Lung (tissue), 16 donors: Measurements from ENCODE around the gene ASRGL1. TPM values are rescaled to one million over a fixed set of nuclear protein-coding genes. Genes with fewer than 3 reads are reported as not detected.

Experiments
- ATAC-seq: fragments of 200-7000 bp; cut with Tn5 transposase; one replicate; pipeline ENCODE4 v1.9.1; 2020; ENCODE audit warnings: moderate number of reproducible peaks; ENCODE audit not compliant: insufficient read depth, low FRiP score
- DNase-seq, 3 donors: peaks; one replicate each; pipeline ENCODE4 v3.0.0-alpha.2; 2013 to 2017
- H3K27ac ChIP-seq, 2 donors: one replicate each; pipeline ENCODE4 v1.5.1; 2013; ENCODE audit warnings: mild to moderate bottlenecking in 2 of 2, moderate library complexity in 2 of 2, control low read depth in 1 of 2, inconsistent platforms in 1 of 2, low read depth in 1 of 2, low read length in 1 of 2
- H3K27me3 ChIP-seq, 3 donors: one replicate each; pipeline ENCODE4 v1.5.1; 2013; ENCODE audit warnings: low read length in 2 of 3; ENCODE audit not compliant: control insufficient read depth in 3 of 3, insufficient read depth in 3 of 3
- H3K36me3 ChIP-seq, 4 donors: one replicate each; pipeline ENCODE4 v1.5.1; 2013; ENCODE audit warnings: low read length in 4 of 4, mild to moderate bottlenecking in 1 of 4, moderate library complexity in 1 of 4; ENCODE audit not compliant: control insufficient read depth in 4 of 4, insufficient read depth in 4 of 4
- H3K4me1 ChIP-seq, 5 donors: one replicate each; pipeline ENCODE4 v1.5.1; 2013; ENCODE audit warnings: low read length in 5 of 5, mild to moderate bottlenecking in 2 of 5, moderate library complexity in 1 of 5; ENCODE audit not compliant: control insufficient read depth in 5 of 5, insufficient read depth in 5 of 5
- H3K4me3 ChIP-seq: one replicate; pipeline ENCODE4 v1.5.1; 2013; ENCODE audit warnings: mild to moderate bottlenecking, control low read depth, moderate library complexity
- H3K9ac ChIP-seq, 2 donors: one replicate each; pipeline ENCODE4 v1.5.1; 2013; ENCODE audit warnings: low read length in 2 of 2, control low read depth in 1 of 2; ENCODE audit not compliant: insufficient read depth in 1 of 2
- H3K9me3 ChIP-seq, 4 donors: one replicate each; pipeline ENCODE4 v1.5.1; 2013; ENCODE audit warnings: low read length in 3 of 4, mild to moderate bottlenecking in 1 of 4, moderate library complexity in 1 of 4; ENCODE audit not compliant: control insufficient read depth in 4 of 4, insufficient read depth in 3 of 4
- CTCF ChIP-seq: IDR thresholded peaks from 2 replicates; pipeline ENCODE4 v1.5.1; 2012; ENCODE audit warnings: mild to moderate bottlenecking; ENCODE audit errors: control extremely low read depth, extremely low read depth
- WGBS, 2 donors: extraction: QIAGEN DNeasy Blood & Tissue Kit; methylation state at CpG; one replicate each; pipeline ENCODE4 v1.1.7; 2013; 5-methylcytosine and 5-hydroxymethylcytosine counted together
- long read RNA-seq, 5 donors: transcript quantifications; one replicate each; lab custom pipeline, GENCODE V29; 2026
- polyA plus RNA-seq, 2 donors: library from polyadenylated mRNA; stranded (reverse); fragments of 200-250 nt; gene quantifications; one replicate each; pipeline ENCODE4 v1.2.1, GENCODE V29; 2013
- total RNA-seq, 2 donors: library from RNA; depleted of rRNA in 1 of 2; stranded (reverse); fragments of >200 nt in 1 of 2; gene quantifications; one replicate each; pipeline ENCODE4 v1.2.1, GENCODE V29; 2014 to 2021
- donor health status: control.
- donor health status: control.
- donor health status: Bipolar disorder and iron deficiency.
- donor health status: healthy.
- donor health status: DM: yes; HTN: yes; CAD: no.

The ASRGL1 gene
- total RNA-seq (10 to 100 TPM in 1 of 2 donors, 1 to 10 TPM in 1; 6.3 to 36.1 TPM), polyA plus RNA-seq (10 to 100 TPM; 21.9 to 34.5 TPM)
- long read RNA-seq, donor 1, partial matches to known transcripts, result 0 of 2 reads
- long read RNA-seq, donor 1, other reads (novel, unspliced or antisense), result 0 of 2 reads
- long read RNA-seq, donor 2, result 0 reads
- long read RNA-seq, donor 3, partial matches to known transcripts, result 0 of 1 reads
- long read RNA-seq, donor 3, other reads (novel, unspliced or antisense), result 0 of 1 reads
- long read RNA-seq, donor 4, partial matches to known transcripts, result 0 of 3 reads
- long read RNA-seq, donor 4, other reads (novel, unspliced or antisense), result 0 of 3 reads
- long read RNA-seq, donor 5, result 0 reads

DNA sequence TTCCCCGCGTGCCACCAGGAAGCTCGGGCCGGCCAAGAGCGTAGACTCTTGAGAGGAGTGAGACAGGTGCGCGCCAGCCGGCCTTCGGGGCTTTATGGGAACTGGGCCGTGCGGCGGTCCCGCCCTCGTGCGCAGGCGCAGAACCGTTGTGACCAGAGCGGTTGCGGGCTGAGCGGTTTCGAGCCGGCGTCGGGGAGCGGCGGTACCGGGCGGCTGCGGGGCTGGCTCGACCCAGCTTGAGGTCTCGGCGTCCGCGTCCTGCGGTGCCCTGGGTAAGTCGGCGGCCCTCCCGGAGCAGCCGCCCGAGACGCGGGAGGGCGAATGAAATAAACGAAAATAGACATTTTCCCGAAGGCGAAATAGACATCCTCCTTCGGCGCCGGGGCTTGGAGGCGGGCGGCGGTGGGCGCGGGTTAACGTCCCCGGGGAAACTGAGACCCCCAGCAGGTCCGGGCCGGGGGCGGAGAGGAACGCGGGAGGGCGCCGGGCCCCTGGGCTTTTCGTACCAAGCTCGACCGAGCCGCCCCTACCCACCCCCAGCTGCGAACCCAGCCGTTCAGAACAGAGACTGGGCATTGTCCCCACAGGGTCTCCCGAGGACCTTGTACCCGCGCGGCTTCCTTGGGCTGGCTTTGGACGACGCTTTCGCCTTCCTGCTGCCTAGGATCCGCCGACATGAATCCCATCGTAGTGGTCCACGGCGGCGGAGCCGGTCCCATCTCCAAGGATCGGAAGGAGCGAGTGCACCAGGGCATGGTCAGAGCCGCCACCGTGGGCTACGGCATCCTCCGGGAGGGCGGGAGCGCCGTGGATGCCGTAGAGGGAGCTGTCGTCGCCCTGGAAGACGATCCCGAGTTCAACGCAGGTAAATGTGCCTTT, at the start of gene ASRGL1:
TSS of gene ASRGL1 (plus strand) at position 146 of the 879 bp plus-strand sequence. CDS start at position 676, 530 bp downstream.
- ATAC-seq (peak; percentile 85), DNase-seq (peak; percentile 56 to 67 (median 62))
- Histone ChIP-seq H3K4me1 (peaks cover 0 to 3% (median 0%) of the 10 kb centered on the region in 5 donors), H3K36me3 (no peaks in the 10 kb centered on the region), H3K27me3 (peaks cover 0 to 77% (median 32%) of the 10 kb centered on the region in 3 donors), H3K9ac (peak within 1 kb of the TSS in 1 of 2 donors; percentile 17), H3K27ac (peak within 1 kb of the TSS in 1 of 2 donors; percentile 23), H3K4me3 (peak within 1 kb of the TSS; percentile 36), H3K9me3 (no peaks in the 10 kb centered on the region)
- no peak for TF ChIP-seq CTCF
- 0 to 1% methylated on average over 93 to 98 of the region's 98 CpGs for WGBS, 2 donors

DNA sequence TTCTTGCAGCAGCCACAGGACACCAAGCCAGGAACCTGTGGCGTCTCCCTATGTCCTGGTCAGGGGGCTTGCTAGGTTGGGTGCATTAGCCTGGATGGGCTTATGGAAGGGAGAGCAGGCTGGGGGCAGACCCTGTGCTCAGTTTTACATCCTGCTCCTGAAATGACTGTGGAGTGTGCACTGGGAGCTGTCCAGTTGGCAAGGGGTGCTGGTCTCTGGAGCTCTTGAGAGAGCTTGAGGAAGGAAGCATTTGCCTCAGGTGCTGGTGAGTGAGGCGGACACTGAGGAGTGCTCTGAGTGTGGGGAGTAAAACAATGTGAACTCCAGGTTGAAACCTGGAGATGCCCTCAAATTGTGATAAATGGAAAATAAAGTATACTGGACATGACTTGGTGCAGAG, 41.7 kb upstream of the ASRGL1 start:
- Histone ChIP-seq H3K9me3 (peaks cover 0 to 2% (median 0%) of the 10 kb centered on the region in 4 donors), H3K9ac (no peak overlapping the region), H3K4me1 (no peaks in the 10 kb centered on the region), H3K27ac (no peak overlapping the region), H3K36me3 (no peaks in the 10 kb centered on the region), H3K4me3 (no peak overlapping the region), H3K27me3 (peaks cover 0 to 7% (median 0%) of the 10 kb centered on the region in 3 donors)
- no peak for TF ChIP-seq CTCF
- DNase-seq (peak; percentile 29 to 63 (median 52)), ATAC-seq (no peak)
- 37 to 65% methylated on average over 2 of the region's 2 CpGs for WGBS, 2 donors

- ATAC-seq (no peak), DNase-seq (no peak)
- H3K36me3 ChIP-seq, result no peaks in the 10 kb centered on the region
- H3K9ac ChIP-seq, result no peak within 1 kb of the TSS
- H3K4me1 ChIP-seq, result no peaks in the 10 kb centered on the region
- no peak for TF ChIP-seq CTCF
- 67 to 72% methylated on average over 7 of the region's 7 CpGs for WGBS, 2 donors
- no peak within 1 kb of the TSS for H3K27ac ChIP-seq
- H3K4me3 ChIP-seq, result no peak within 1 kb of the TSS
- H3K9me3 ChIP-seq, result no peaks in the 10 kb centered on the region
- peaks cover 0 to 12% (median 0%) of the 10 kb centered on the region in 3 donors for H3K27me3 ChIP-seq
Observed at GRCh38 chr11:62298975-62299374, 38.3 kb upstream of the ASRGL1 start, which contains the start of gene SCGB1D4. TSS of gene SCGB1D4 (minus strand) at chr11:62299075. CDS start at chr11:62299010, 65 bp downstream.
